Measurements from ENCODE around the gene MEIS1. TPM values are rescaled to one million over a fixed set of nuclear protein-coding genes. Genes with fewer than 3 reads are reported as not detected.

Gene MEIS1
- total and polyA plus RNA-seq, 2 donors (not counting 3 experiments of a cell fraction or from before 2014, with no cell fraction given) = 10.0 to 26.5 TPM

DNA sequence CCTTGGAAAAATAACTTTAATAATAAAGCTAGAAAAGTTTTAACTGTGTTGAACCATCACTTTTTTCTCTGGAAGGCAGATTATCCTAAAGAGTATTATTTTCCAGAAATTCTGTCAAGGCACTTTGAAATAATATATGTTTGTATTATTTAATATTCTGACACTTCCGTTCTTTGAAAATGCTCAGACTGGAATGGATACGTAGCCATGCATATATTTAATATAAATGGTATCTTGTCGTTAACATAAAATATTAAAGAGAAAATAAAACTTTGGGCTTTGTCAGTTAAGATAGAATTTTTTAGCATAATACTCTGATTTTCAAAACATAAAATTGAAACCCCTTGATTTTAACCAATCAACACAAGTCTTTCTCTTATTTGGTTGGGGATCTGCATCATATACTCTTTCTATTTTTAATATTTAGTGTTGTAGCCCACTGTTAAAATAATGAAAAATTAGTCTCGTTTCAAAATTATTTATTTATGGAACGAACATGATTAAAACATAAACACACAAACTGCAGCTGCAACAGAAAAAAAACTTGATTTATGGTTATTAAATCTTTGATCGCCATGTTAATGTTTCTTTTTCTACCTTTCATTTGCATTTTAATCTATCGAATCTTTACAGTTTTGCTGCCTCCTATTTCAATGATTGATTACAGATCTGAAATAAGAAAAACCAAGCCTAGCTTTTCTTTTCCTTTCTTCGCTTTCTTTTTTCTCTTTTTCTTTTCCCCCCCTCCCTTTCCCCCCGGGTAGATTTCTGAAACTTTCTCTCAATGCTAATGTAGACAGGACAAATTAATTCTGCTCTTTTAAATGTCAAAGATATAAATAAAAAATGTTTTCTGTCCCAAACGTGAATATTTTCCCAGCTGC, 145.5 kb downstream of the MEIS1 start:
- no TSS peak for BruUV-seq (replicated peaks)
- peaks cover 4% of the 10 kb centered on the region for H4K20me1 ChIP-seq (replicated peaks; ENCODE audit: control insufficient read depth, extremely low read depth, insufficient read depth, low read length)
- H3K36me3 ChIP-seq (ENCODE audit: control insufficient read depth in 2 of 2, extremely low read depth in 1 of 2, insufficient read depth in 2 of 2, low read length in 2 of 2) = no peaks in the 10 kb centered on the region
- H3K27ac ChIP-seq (ENCODE audit: insufficient read depth, low read depth, low read length) = no peak overlapping the region
- H3K79me2 ChIP-seq (ENCODE audit: control insufficient read depth, insufficient read depth, low read length) = no peaks in the 10 kb centered on the region
- FAIRE-seq = peak; percentile 18
- H3K4me3 ChIP-seq (replicated peaks in 1 of 3; ENCODE audit: insufficient read depth in 1 of 3, low read depth in 1 of 3, low read length in 3 of 3) = no peak overlapping the region
- H3K4me1 ChIP-seq (ENCODE audit: control insufficient read depth, extremely low read depth, insufficient read depth, low read length) = peaks cover 15% of the 10 kb centered on the region
- H3K27me3 ChIP-seq (ENCODE audit: control insufficient read depth in 2 of 2, insufficient read depth in 2 of 2, low read length in 2 of 2) = peaks cover 66 to 93% of the 10 kb centered on the region in 2 experiments
- ChIA-PET POLR2A (no interaction called here), CTCF (interaction anchor here (0.6 to 2.0 kb wide), 7 partner anchors 11 to 1451 kb away, joined by 3 to 8 read pairs (median 4); no protein-coding TSS in a partner anchor)
- peak; percentile 22 for DNase-seq (ENCODE audit: low read depth, low spot score)
- no peaks in the 10 kb centered on the region for H3K9me3 ChIP-seq (replicated peaks; ENCODE audit: control insufficient read depth, insufficient read depth, low read length)
- TF ChIP-seq, protein P1, sequence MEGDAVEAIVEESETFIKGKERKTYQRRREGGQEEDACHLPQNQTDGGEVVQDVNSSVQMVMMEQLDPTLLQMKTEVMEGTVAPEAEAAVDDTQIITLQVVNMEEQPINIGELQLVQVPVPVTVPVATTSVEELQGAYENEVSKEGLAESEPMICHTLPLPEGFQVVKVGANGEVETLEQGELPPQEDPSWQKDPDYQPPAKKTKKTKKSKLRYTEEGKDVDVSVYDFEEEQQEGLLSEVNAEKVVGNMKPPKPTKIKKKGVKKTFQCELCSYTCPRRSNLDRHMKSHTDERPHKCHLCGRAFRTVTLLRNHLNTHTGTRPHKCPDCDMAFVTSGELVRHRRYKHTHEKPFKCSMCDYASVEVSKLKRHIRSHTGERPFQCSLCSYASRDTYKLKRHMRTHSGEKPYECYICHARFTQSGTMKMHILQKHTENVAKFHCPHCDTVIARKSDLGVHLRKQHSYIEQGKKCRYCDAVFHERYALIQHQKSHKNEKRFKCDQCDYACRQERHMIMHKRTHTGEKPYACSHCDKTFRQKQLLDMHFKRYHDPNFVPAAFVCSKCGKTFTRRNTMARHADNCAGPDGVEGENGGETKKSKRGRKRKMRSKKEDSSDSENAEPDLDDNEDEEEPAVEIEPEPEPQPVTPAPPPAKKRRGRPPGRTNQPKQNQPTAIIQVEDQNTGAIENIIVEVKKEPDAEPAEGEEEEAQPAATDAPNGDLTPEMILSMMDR (IDR thresholded peaks at IDR 0.05; ENCODE audit: extremely low read depth in 1 of 2, insufficient read depth in 1 of 2, low read depth in 1 of 2, low read length in 2 of 2) = no peak
- TF ChIP-seq EZH2 (IDR thresholded peaks at IDR 0.05; ENCODE audit: borderline replicate concordance, low read depth, low read length, severe bottlenecking) (no peak), GATA2 (IDR thresholded peaks at IDR 0.05; ENCODE audit: insufficient read depth, insufficient read length, low read depth, low read length) (no peak), JUN (IDR thresholded peaks at IDR 0.05; ENCODE audit: borderline replicate concordance, insufficient read depth, insufficient read length, low read depth) (no peak), FOS (IDR thresholded peaks at IDR 0.05; ENCODE audit: borderline replicate concordance, insufficient read depth, low read length) (no peak)
- intact Hi-C loops (cut with micrococcal nuclease) (loop anchor here (10.0 kb wide), 1 partner anchor 984 kb away; no protein-coding TSS in a partner anchor), dilution Hi-C loops (cut with MboI; ENCODE audit: extremely low pct_ligation_motif_present, low sequenced_read_pairs) (no loop called here)
- no peak overlapping the region for H2AFZ ChIP-seq (ENCODE audit: low read depth, low read length)
- H3K9ac ChIP-seq (replicated peaks; ENCODE audit: extremely low read depth, insufficient read depth, low read length) = no peak overlapping the region
- H3K9me1 ChIP-seq (replicated peaks; ENCODE audit: control insufficient read depth, extremely low read depth, insufficient read depth, low read length) = no peaks in the 10 kb centered on the region
- H3K4me2 ChIP-seq (ENCODE audit: insufficient read depth, low read length) = no peak overlapping the region

Measured in endothelial cell of umbilical vein (primary cell).